Left ventricle myocardium superior (tissue), 1 donor: ENCODE measurements around the gene SFXN1. TPM values are rescaled to one million over a fixed set of nuclear protein-coding genes. Genes with fewer than 3 reads are reported as not detected.
A peak's percentile ranks its signal among the peaks of the same experiment; 100 is the strongest.

Experiments
- ATAC-seq: fragments of 200-7000 bp; cut with Tn5 transposase; one replicate; pipeline ENCODE4 v1.9.1; 2020; ENCODE audit warnings: mild to moderate bottlenecking, moderate library complexity
- DNase-seq: peaks from one replicate; pipeline ENCODE4 v3.0.0-alpha.2; 2020
- intact Hi-C: fragments of 100-400 bp; cut with micrococcal nuclease; formaldehyde crosslinking; loops from one replicate; pipeline ENCODE4 v1.11.0; 2022
- total RNA-seq: library from RNA; stranded (reverse); fragmentation: NEBNext Ultra II Directional; extraction: Animal tissue kit (Norgen Biotek cat#: 25700); gene quantifications from one replicate; pipeline ENCODE4 v1.2.1, GENCODE V29; 2021
- donor health status: DM: no; HTN: yes; CAD: no; lungs with severe emphysema.

The SFXN1 gene
- total RNA-seq, 1 donor from 2014 or later: 34.7 TPM

DNA sequence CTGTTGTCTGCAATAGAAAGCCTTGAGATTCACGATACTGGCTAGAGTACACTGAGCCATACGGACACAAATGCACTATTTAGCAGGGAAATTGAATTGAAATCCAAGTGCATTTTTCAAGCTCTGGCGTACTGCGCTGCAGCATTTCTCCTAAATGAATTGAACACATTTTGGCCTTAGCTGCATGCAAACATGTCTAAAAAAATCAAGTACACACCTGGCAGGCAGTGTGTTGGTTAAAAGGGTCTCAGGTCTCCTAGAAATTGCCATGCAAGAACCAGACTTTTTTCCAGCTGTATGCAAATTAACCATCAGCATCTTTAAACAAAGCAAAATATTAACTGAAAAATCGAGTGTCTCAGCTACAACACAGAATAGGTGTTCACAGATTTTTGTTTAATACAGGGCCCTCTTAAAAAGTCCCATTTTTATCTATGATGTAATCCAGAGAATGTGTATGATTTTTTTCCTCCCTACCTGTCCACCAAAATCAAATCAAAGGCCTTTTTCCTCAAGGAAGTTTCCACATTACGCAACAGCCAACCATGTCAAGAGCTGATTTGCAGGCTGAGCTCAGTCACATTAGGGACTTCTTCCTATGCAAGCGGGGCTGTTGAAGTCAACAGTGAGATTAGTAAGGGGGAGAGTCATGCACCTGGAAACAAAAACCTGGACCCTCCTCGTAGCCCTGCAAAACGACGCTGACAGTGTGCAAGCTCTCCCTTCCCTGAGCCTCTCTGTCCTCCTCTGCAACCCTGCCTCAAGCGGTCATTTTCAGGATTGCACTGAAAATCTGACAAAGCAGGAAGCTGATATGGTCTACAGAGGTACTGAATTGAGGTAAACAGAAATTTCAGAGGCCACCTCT, 14.1 kb upstream of the SFXN1 start:
- DNase-seq: no peak
- ATAC-seq: peak; percentile 38
- intact Hi-C loops: no loop called here

DNA sequence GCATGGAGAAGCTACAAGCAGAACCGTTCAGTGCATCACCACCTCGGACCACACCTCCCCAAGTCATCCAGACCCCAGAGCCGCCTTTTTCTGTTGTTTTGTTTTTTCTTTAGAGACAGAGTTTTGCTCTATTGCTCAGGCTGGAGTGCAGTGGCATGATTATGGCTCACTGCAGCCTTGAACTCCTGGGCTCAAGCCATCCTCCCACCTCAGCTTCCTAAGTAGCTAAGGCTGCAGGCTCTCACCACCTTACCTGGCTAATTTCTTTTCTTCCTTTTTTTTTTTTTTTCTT, 13.5 kb upstream of the SFXN1 start:
- ATAC-seq (no peak), DNase-seq (no peak)
- intact Hi-C loops: no loop called here

DNA sequence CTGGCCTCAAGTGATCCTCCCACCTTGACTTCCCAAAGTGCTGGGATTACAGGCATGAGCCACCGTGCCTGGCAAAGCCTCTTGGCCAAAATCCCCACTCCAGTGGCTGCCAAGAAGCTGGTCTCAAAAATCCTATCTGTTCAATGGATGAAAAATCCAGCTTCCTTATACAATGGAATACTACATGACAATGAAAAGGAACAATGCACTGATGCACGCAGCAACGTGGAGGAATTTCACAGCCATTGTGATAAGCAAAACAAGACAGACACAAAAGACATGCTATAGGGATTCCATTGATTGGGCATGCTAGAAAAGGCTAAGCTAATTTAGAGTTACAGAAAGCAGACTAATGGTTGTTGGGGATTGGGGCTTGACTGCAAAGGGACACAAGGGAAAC, 13.1 kb upstream of the SFXN1 start:
- no peak for ATAC-seq
- intact Hi-C loops: no loop called here

DNA sequence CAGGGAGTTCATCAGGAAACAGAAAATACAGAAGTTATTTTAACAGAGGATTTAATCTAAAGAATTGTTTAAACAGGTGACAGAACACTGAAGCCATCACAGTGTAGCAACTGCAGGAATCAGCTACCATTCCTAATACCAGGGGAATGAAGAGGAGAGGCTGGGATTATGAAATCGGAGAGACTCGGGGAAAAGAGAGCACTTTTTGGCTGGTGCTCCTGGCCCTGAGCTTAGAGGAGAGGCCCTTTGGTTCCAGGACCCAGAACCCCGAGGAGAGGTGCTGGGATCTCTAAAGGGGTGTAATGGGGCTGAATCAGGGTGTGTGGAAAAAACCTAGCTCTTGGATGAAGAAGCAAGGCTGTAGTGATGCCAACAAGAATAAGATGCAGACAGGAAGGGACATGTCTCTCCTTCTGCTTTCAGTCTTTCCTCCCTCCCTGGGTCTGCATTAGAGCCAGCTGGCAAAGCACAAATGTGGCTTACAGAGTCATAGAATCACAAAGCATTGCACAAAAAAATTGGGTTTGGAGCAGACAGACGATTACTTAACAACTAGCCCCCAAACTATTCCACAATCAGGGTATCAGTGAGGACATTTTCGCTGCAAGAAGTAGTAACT, 11.6 kb upstream of the SFXN1 start:
- intact Hi-C loops: no loop called here
- DNase-seq (peak; percentile 53), ATAC-seq (peak; percentile 92)

More for the DNA sequence above, 13.1 kb upstream of the SFXN1 start:
- no peak for DNase-seq

DNA sequence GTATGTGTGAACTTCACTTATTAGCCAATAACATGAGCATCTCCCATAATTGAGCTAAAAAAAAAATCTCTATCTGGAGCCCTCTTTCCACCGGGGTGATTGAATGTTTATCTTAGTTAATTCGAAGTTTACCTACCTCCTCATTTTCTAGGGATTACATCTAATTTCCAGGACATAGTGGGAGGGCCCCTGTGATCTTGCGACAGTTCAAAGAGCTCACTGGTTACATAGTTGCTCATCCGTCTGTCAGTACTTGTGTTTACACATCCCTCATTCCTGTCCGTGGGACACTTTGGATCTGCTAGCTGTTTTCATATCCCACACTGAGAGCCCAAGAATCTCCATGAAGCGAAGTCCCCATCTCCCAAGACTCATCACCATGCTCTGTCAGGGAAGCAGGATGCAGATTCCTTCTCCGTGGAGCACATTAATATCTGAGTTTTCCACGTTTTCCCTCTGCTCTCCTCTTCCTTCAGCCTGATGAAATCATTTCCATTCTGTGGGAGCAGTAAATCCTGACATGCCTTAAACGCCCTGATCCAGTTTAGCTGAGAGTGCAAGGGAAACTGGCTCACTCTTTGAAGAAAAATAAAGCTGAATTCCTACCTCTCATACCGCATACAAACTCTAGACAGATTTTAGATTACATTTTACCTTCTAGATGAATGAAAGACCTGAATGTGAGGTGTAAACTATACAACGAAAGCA, 10.2 kb upstream of the SFXN1 start:
- ATAC-seq (no peak), DNase-seq (no peak)
- intact Hi-C loops: no loop called here

DNA sequence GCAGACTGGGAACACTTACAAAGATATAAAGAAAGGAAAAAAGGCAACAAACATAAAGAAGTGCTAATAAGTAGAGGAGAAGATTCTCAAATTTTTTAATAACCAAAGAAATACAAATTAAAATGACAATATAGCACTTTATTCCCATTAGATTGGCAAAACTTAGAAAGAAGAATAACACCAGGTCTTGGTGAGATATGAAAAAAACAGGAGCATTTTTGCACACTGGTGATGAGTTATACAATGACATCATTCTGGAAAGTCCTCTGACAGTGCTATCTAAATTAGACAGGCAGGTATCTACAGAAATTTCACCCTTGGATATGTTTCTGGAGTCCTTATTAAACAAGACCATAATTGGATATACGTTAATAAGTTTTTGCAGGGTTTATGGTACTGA, 9.5 kb upstream of the SFXN1 start:
- ATAC-seq: no peak
- intact Hi-C loops: no loop called here

DNA sequence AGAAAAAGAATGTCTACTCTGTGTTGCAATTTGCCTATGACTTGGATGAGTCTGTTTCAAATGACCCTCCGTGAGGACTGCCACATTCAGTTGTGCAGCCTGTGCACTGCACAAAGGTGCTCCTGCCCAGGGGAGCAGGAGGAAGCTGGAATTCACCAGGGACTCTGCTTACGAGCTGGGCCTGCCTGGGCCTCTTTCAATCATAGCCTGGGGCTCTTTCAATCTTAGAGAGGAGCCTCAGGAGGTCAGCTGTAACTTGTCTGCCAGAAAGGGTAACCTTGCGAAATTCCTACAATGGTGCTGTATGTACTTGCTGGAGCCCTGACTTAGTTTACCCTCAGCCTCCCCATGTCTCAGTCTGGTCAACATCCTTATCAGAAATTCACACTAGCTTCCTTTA, 8.4 kb upstream of the SFXN1 start:
- intact Hi-C loops: no loop called here
- DNase-seq (no peak), ATAC-seq (no peak)

More for the DNA sequence above, 9.5 kb upstream of the SFXN1 start:
- no peak for DNase-seq

DNA sequence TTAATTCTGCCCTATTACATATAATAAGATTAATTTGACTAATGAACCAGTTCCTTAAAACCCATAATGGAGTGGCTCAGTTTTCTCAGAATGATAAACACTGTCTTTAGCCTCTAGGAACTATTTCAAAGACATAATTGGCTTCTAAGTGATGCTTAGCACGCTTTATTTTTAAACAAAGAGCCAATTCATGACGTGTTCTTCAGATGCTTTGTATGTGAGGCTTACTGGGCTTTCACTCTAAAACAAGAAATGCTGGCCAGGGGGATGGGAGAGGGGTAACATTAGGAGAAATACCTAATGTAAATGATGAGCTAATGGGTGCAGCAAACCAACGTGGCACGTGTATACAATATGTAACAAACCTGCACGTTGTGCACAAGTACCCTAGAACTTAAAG, 7.6 kb upstream of the SFXN1 start:
- no peak for DNase-seq
- intact Hi-C loops: no loop called here
- no peak for ATAC-seq

DNA sequence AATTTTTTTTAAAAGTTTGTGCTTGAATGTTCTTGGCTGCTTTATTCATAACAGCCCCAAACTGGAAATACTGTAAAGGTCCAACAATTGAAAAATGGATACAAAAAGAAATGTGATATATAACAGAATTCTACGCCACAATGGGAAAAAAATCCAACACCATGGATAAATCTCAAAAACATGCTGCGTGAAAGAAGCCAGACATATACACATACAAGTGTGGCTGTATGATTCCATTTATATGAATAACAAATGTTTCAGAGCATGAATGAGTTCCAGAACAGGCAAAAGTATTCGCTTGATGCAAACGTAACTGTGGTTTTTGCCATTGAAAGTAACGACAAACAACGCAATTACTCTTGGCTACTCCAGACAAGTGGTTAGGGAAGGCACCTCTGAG, 7.2 kb upstream of the SFXN1 start:
- ATAC-seq (no peak), DNase-seq (no peak)
- intact Hi-C loops: no loop called here

DNA sequence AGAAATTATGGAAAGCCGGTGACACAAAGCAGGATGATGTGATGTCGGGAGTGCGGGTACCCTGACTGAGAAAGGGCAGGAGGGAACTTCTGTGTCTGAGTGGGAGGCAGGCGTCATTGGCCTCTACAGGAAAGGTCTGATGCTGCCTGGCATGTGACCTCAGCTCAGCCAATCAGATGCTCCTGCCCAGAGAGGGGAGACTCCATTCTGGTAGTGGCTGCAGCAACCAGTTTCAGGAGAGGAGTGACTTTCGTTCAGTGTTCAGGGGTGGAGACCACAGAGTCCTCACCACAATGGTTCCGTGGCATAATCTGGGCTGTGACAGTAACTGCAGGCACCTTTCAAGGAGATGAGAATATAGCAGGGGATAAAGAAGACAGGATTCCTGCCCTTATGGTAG, 6.7 kb upstream of the SFXN1 start:
- ATAC-seq (no peak), DNase-seq (no peak)
- intact Hi-C loops: no loop called here

DNA sequence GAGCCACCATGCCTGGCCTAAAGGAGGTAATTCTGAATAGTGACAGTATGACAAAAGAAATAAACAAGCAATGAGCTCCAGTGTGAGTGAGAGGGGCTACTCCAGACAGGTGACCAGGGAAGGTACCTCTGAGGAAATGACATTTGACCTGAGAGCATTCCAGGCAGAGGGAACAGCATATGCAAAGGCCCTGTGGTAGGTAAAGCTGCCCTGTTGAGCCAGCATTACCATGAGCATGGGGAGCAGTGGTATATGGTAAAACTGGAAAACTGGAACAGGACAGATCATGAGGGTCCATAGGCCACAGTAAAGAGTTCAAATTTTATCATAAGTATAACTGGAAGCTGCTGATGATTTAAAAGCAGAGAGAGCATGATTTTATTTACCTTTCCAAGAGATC, 6.0 kb upstream of the SFXN1 start:
- no peak for DNase-seq
- intact Hi-C loops: no loop called here
- no peak for ATAC-seq

DNA sequence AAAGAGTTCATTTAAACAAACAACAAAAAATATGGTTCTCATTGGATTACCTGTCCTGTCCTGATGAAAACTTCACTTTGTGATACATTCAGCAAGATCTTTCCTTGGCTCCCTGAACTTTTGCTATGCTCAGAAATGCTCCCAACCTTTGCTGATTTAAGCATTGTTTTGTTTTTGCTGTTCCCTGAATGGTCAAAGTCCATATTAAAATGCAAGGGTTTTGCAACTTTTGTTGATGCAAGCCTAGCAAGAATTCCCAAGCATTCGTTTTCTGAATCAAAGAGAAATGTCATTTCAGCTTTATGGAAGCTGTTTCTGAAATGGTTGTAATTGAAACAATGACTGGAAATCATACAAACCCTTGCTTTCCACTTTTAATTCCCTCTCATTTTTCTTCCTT, 3.1 kb upstream of the SFXN1 start:
- ATAC-seq (no peak), DNase-seq (no peak)
- intact Hi-C loops: no loop called here

DNA sequence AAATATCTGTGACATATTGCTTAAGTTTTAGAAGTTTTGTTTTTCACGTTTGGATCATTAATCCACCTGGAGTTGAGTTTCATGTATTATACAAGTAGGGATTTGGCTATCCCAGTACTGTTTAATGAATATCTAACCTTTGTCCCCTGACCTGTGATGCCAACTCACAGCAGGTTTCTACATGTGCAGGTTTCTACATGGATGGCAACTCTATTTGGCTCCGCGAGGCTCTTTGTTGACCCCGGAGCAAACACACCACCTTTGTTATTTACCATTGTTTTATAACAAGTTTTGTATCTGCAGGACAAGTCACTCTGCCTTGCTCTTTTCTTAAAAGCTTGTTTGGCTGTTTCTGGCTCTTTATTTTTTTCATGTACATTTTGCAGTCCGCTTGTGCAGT, 920 bp upstream of the SFXN1 start:
- intact Hi-C loops: no loop called here
- DNase-seq: no peak
- ATAC-seq: no peak

DNA sequence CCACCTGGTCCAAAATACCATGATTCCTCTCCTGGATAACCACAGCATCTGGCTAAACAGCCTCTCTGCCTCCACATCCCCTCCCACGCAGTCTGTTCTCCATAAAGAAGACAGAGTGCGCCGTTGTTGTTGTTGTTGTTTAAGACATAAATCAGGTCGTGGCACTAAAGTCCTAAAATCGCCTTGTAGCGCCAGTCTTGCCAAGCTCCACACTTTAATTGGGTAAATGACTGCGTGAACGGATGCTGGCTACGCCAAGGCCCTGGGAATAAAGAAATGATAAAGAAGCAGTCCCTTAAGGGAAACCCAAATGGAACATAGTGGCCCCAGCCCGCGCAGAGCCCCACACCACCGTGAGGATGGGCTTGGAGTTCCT, 364 bp upstream of the SFXN1 start:
- DNase-seq: no peak
- intact Hi-C loops: no loop called here
- no peak for ATAC-seq

DNA sequence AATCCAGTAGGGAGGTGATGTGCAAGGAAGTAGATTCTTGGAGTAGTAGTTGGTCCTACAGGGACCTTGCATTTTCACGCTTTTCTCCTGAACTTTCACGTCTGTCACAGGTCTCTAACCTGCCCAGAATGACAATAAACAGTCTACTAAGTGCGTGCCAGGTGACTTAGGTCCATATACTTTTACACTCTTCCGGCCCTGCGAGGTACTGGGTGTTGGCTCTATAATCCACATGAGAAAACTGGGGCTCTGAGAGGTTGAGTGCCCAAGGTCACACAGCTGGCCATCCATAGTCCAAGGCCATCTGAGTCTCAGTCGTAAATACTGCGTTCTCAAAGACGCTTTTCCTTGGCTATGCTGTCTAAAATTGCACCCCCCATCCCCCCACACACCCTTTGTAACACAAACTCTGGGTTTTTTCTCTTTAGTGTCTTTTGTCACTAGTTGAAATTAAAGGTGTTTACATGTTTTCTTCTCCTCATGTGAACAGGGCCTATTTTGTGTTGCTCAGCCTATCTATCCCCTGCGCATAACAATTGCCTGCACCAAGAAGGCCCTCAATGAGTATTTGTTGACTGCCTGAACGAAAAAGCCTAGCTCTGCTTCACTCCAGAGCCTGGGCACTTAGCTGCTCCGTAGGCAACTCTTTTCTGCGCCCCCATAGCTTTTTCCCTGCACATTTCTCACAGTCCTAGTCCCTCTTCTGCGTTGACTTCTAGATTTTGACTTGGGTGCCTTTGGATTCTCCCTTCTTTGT, 943 bp downstream of the SFXN1 start:
- intact Hi-C loops: no loop called here
- ATAC-seq (peak; percentile 39), DNase-seq (no peak)

DNA sequence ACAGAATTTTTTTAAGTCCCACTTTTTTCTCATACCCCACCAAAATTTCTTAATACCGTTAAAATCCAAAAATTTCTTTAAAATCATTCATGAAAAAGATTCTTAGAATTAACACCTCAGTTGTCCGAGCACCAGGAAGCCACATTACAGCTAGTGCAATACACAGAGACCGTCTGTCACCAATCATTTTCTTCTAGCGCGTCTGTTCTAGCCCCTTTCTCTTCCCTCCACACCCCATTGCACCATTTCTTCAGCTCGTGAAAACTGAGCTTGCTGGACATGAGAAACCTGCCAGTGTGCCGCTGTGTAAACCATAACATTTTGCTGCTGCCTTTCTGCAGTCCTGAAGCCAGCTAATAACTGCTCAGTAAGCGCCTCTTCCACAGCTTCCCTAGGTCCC, 5.0 kb downstream of the SFXN1 start:
- DNase-seq: no peak
- intact Hi-C loops: no loop called here
- no peak for ATAC-seq

DNA sequence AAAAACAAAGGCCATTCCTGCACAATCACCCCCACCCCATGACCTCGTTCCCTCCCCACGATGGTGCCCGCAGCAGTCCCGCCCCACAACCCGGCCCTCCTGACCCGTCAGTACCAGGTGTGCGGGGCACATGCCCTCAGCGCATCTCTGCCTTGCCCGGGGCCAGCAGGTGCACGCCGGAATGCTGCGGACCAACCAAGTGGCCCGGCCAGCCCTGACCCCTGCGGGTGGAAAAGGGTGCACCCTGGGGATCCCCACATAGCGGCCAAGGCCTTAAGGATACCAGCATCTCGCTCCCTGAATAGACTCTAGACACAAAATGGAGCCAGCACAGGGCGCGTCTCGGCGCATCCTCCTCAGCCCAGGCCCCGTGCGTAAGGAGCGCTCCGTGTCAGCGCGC, 6.0 kb downstream of the SFXN1 start:
- DNase-seq: no peak
- ATAC-seq: no peak

DNA sequence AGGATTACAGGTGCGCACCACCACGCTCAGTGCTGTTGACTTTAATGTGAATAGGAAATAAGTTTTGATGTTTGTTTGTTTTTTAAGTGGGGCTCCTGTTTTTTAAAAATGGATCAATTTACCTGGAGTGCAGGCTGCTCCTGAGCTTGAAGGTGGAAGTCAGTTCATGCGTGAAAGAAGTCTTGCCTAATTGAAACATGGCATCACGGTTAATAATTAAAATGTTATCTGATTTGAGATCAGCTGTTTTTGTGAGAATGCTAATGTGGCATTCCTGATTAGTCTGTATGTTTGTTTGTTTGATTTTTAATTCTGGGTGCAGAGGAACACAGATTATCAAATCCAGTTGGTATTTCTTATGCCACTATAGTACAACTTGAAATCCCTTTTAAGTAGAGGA, 6.5 kb downstream of the SFXN1 start:
- ATAC-seq (no peak), DNase-seq (no peak)
- intact Hi-C loops: no loop called here

More for the DNA sequence above, 6.0 kb downstream of the SFXN1 start:
- intact Hi-C loops: no loop called here

DNA sequence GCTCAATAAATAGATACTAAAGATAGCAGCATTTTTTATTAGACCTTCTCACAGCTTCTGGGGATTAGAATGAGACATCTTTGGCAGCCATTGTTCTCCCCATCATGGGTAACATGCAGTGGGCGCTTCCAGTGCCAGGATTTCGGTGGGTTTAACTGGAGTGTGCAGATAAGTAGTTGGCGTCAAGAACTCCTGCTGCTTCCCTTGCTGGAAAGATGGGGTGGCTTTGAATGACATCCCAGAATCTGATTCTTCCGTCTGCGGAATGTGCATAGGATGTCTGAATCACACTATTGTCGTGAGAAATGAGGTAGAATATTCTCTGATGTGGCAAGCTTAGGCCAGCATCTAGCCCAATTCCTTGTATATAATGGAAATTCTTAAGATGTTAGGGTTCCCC, 7.3 kb downstream of the SFXN1 start:
- intact Hi-C loops: no loop called here
- DNase-seq (no peak), ATAC-seq (no peak)
